GM13976 (cell line): ENCODE measurements around the gene PDZK1IP1.
"Not testable (repeated sequence)": the region's sequence is repeated elsewhere in the genome, so short reads cannot be mapped to it uniquely, and the experiment has no call there.

ENCODE experiments used
- DNase-seq: peaks from one replicate; pipeline ENCODE4 v3.0.0; 2012; ENCODE audit warnings: low spot score
- CTCF ChIP-seq: IDR thresholded peaks from 2 replicates; pipeline ENCODE4 v1.5.1; 2012; ENCODE audit warnings: borderline replicate concordance, mild to moderate bottlenecking; ENCODE audit not compliant: insufficient read depth; ENCODE audit errors: extremely low read depth, missing control alignments, control extremely low read depth
- in situ Hi-C: fragments of 300-500 bp; cut with MboI; formaldehyde crosslinking; loops from one replicate; pipeline ENCODE4 v1.12.0; 2022; ENCODE audit warnings: low sequenced_read_pairs, mixed read lengths, inconsistent platforms; ENCODE audit not compliant: unreplicated experiment

Gene PDZK1IP1

GRCh38 chr1:47209091-47209490 is 19.3 kb upstream of the PDZK1IP1 start:
- DNase-seq: no peak
- in situ Hi-C loops: no loop called here
- no peak for TF ChIP-seq CTCF

GRCh38 chr1:47208374-47208850 is 18.6 kb upstream of the PDZK1IP1 start:
- DNase-seq: no peak
- in situ Hi-C loops: no loop called here
- TF ChIP-seq CTCF: no peak

GRCh38 chr1:47207803-47208373 is 18.1 kb upstream of the PDZK1IP1 start:
- in situ Hi-C loops: no loop called here
- no peak for DNase-seq
- no peak for TF ChIP-seq CTCF

GRCh38 chr1:47205918-47206317 is 16.1 kb upstream of the PDZK1IP1 start:
- no peak for TF ChIP-seq CTCF
- in situ Hi-C loops: no loop called here
- no peak for DNase-seq

GRCh38 chr1:47203504-47203903 is 13.7 kb upstream of the PDZK1IP1 start:
- in situ Hi-C loops, DNase-seq: not testable (repeated sequence)

GRCh38 chr1:47201179-47201578 is 11.3 kb upstream of the PDZK1IP1 start:
- TF ChIP-seq CTCF: no peak
- in situ Hi-C loops: no loop called here
- DNase-seq: no peak

- no peak for TF ChIP-seq CTCF
- in situ Hi-C loops: loop anchor here (25.0 kb wide), 1 partner anchor 514 kb away; no protein-coding TSS in a partner anchor
- no peak for DNase-seq
Measured at GRCh38 chr1:47198214-47198613, 8.4 kb upstream of the PDZK1IP1 start.
